GM12801 (cell line): ENCODE results near the gene ARID2.

Experiments used
- TF ChIP-seq, protein P1 (sequence below): IDR thresholded peaks from one replicate; pipeline ENCODE4 v1.5.1; 2011; ENCODE audit warnings: control low read depth; ENCODE audit not compliant: insufficient read length; ENCODE audit errors: extremely low read depth

The ARID2 gene

GRCh38 chr12:45763381-45763780, 33.9 kb downstream of the ARID2 start:
- TF ChIP-seq, protein P1, sequence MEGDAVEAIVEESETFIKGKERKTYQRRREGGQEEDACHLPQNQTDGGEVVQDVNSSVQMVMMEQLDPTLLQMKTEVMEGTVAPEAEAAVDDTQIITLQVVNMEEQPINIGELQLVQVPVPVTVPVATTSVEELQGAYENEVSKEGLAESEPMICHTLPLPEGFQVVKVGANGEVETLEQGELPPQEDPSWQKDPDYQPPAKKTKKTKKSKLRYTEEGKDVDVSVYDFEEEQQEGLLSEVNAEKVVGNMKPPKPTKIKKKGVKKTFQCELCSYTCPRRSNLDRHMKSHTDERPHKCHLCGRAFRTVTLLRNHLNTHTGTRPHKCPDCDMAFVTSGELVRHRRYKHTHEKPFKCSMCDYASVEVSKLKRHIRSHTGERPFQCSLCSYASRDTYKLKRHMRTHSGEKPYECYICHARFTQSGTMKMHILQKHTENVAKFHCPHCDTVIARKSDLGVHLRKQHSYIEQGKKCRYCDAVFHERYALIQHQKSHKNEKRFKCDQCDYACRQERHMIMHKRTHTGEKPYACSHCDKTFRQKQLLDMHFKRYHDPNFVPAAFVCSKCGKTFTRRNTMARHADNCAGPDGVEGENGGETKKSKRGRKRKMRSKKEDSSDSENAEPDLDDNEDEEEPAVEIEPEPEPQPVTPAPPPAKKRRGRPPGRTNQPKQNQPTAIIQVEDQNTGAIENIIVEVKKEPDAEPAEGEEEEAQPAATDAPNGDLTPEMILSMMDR = no peak

DNA sequence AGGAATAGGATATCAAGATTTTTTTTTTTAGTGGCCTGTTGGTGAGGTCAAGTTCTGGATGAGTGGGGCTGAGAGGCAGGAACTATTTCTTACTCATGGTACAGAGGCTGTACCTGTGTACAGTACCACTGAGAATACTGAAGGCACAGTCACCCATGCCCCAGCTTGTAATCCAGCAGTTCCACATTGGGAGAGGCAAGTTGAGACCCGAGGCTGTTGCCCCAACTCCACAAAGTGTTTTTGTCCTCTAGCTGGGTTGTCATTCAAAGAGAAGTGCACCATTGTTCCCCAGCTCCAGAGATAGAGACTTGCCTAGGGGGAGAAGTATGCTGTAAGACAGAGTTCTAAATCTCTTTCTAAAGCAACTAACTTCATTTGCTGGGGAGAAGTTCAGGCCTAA, 38.7 kb downstream of the ARID2 start:
- TF ChIP-seq, protein P1 = no peak

DNA sequence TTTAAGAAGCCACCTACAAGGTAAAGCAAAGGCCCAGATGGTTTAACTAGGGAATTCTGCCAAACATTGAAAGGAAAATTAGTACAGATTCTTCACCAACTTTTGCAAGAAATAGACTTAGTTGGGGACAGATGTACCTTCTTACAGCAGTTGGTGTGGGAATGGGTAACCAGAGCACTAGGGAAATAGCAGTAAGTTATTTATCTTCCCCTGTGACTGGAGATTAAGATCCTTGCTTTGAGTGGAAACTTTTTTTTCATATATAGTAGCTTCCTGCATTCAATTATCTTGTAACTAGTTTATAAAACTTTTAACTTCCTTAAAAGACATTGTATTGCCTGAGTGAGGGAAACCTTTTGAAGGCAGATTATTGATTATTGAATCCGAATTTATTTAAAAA, 44.2 kb downstream of the ARID2 start:
- TF ChIP-seq, protein P1 = no peak

GRCh38 chr12:45774508-45775162, 45.1 kb downstream of the ARID2 start:
- TF ChIP-seq, protein P1 = no peak

- TF ChIP-seq, protein P1 = no peak
Observed at GRCh38 chr12:45775465-45775864, 46.0 kb downstream of the ARID2 start.

- TF ChIP-seq, protein P1 = no peak
Observed at GRCh38 chr12:45775964-45776363, 46.5 kb downstream of the ARID2 start.

DNA sequence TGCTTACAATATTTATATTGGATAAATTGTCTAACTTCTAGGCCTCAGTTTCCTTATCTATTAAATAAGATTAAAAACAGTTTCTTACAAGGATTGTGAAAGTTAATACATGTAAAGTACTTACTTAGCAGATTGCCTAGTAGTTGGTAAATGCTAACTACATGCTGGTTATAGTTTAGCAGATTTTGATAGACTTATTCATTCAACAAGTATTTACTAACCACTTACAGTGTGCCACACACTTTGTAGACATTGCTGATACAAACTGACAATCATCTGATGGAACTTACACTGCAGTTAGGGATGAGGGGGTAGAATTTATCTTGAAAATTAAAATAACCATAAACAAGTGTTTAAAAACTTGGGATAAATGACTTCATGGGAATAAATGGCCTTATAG, 50.4 kb downstream of the ARID2 start:
- TF ChIP-seq, protein P1 = no peak
